CD14-positive monocyte (primary cell): ENCODE data around the gene ANTXR1. TPM values are rescaled to one million over a fixed set of nuclear protein-coding genes. Genes with fewer than 3 reads are reported as not detected.

Source experiments
- DNase-seq, 3 donors: peaks; one replicate each; pipeline ENCODE4 v3.0.0-alpha.2; 2011 to 2022
- H2AFZ ChIP-seq: 2 replicates; pipeline ENCODE4 v1.6.0; 2012; ENCODE audit warnings: mild to moderate bottlenecking, low read depth, low read length, inconsistent platforms; ENCODE audit not compliant: insufficient read depth, poor library complexity, severe bottlenecking
- H3K27ac ChIP-seq, 2 donors: 1 replicate in 1 of 2; 2 replicates in 1 of 2; pipeline ENCODE4 v1.5.1; 2012 to 2013; ENCODE audit warnings: low read length in 2 of 2, control low read depth in 1 of 2, inconsistent platforms in 1 of 2, low read depth in 1 of 2, mild to moderate bottlenecking in 1 of 2
- H3K27me3 ChIP-seq, 2 donors: one replicate each; pipeline versions ENCODE4 v1.6.0 to v1.6.1; 2011 to 2013; ENCODE audit warnings: low read length in 2 of 2; ENCODE audit not compliant: control insufficient read depth in 2 of 2, insufficient read depth in 2 of 2
- H3K36me3 ChIP-seq, 2 donors: replicated peaks in 1 of 2; 1 replicate in 1 of 2; 2 replicates in 1 of 2; pipeline versions ENCODE4 v1.5.1 to v1.6.1; 2012 to 2013; ENCODE audit warnings: low read length in 2 of 2, control low read depth in 1 of 2, inconsistent platforms in 1 of 2, mild to moderate bottlenecking in 1 of 2; ENCODE audit not compliant: insufficient read depth in 2 of 2, control insufficient read depth in 1 of 2
- H3K4me1 ChIP-seq, 2 donors: 1 replicate in 1 of 2; 2 replicates in 1 of 2; pipeline versions ENCODE4 v1.5.1 to v1.6.1; 2012 to 2013; ENCODE audit warnings: low read length in 2 of 2, control low read depth in 1 of 2, inconsistent platforms in 1 of 2, mild to moderate bottlenecking in 1 of 2, moderate library complexity in 1 of 2; ENCODE audit not compliant: insufficient read depth in 2 of 2, control insufficient read depth in 1 of 2
- H3K4me2 ChIP-seq: replicated peaks from 2 replicates; pipeline ENCODE3; 2012; ENCODE audit warnings: low read length, moderate library complexity, mild to moderate bottlenecking; ENCODE audit not compliant: poor library complexity, severe bottlenecking; ENCODE audit errors: extremely low read depth
- H3K4me3 ChIP-seq, 3 experiments: fragments of 200-600 bp in 1 of 3; sonication (generic) in 1 of 3; replicated peaks in 1 of 3; 1 replicate in 2 of 3; 2 replicates in 1 of 3; pipeline ENCODE4 v1.5.1; 2011 to 2013; ENCODE audit warnings: low read length in 3 of 3, mild to moderate bottlenecking in 3 of 3, control low read depth in 2 of 3, low read depth in 2 of 3, inconsistent platforms in 1 of 3, moderate library complexity in 1 of 3
- H3K79me2 ChIP-seq: 2 replicates; pipeline ENCODE4 v1.6.0; 2012; ENCODE audit warnings: mild to moderate bottlenecking, control low read depth, inconsistent platforms, low read length, moderate library complexity; ENCODE audit not compliant: insufficient read depth
- H3K9ac ChIP-seq: 2 replicates; pipeline ENCODE4 v1.6.0; 2017; ENCODE audit warnings: low read length, mild to moderate bottlenecking; ENCODE audit not compliant: insufficient read depth, poor library complexity, severe bottlenecking
- H3K9me3 ChIP-seq, 2 donors: replicated peaks in 1 of 2; 1 replicate in 1 of 2; 2 replicates in 1 of 2; pipeline versions ENCODE4 v1.5.1 to v1.6.1; 2012 to 2013; ENCODE audit warnings: low read length in 2 of 2, control low read depth in 1 of 2; ENCODE audit not compliant: control insufficient read depth in 1 of 2, insufficient read depth in 1 of 2
- H4K20me1 ChIP-seq: 2 replicates; pipeline ENCODE4 v1.6.0; 2012; ENCODE audit warnings: mild to moderate bottlenecking, low read length, control low read depth, moderate library complexity; ENCODE audit not compliant: insufficient read depth
- H3K27ac Mint-ChIP-seq, 7 donors: one replicate each; pipeline ENCODE4 v1.8.0; 2020; ENCODE audit warnings: mild to moderate bottlenecking in 7 of 7, mixed read lengths in 7 of 7, moderate library complexity in 6 of 7, inconsistent platforms in 2 of 7
- H3K27me3 Mint-ChIP-seq, 3 donors: one replicate each; pipeline ENCODE4 v1.8.0; 2021 to 2022; ENCODE audit warnings: low read depth in 3 of 3, mild to moderate bottlenecking in 3 of 3, mixed read lengths in 3 of 3, moderate library complexity in 3 of 3, inconsistent platforms in 1 of 3
- H3K36me3 Mint-ChIP-seq, 2 donors: one replicate each; pipeline ENCODE4 v1.8.0; 2020; ENCODE audit warnings: mixed read lengths in 2 of 2, inconsistent platforms in 1 of 2, mild to moderate bottlenecking in 1 of 2
- H3K4me1 Mint-ChIP-seq: one replicate; pipeline ENCODE4 v1.8.0; 2020; ENCODE audit warnings: mild to moderate bottlenecking, mixed read lengths
- H3K4me3 Mint-ChIP-seq, 2 donors: one replicate each; pipeline ENCODE4 v1.8.0; 2020; ENCODE audit warnings: mild to moderate bottlenecking in 2 of 2, mixed read lengths in 2 of 2, moderate library complexity in 1 of 2
- H3K9me3 Mint-ChIP-seq, 7 donors: one replicate each; pipeline ENCODE4 v1.8.0; 2020 to 2022; ENCODE audit warnings: mixed read lengths in 7 of 7, mild to moderate bottlenecking in 6 of 7, moderate library complexity in 6 of 7, inconsistent platforms in 2 of 7
- CTCF ChIP-seq: fragments of 200-600 bp; IDR thresholded peaks from one replicate; pipeline ENCODE4 v1.8.0; 2022; ENCODE audit warnings: antibody characterized with exemption, mild to moderate bottlenecking
- WGBS: methylation state at CpG from one replicate; pipeline ENCODE4 v1.1.5; 2013; ENCODE audit warnings: missing lambda C conversion rate; ENCODE audit not compliant: insufficient coverage; 5-methylcytosine and 5-hydroxymethylcytosine counted together
- intact Hi-C, 2 donors: fragments of 100-400 bp; cut with micrococcal nuclease; formaldehyde crosslinking; loops; one replicate each; pipeline versions ENCODE4 v1.15.0 to v1.15.1; 2023
- polyA plus RNA-seq, 3 donors: library from polyadenylated mRNA; depleted of rRNA in 1 of 3; unstranded in 2 of 3; stranded (reverse) in 1 of 3; fragments of 300-500 nt in 2 of 3; fragments of >200 nt in 1 of 3; fragmentation: Illumina TruSeq in 2 of 3; gene quantifications; 1 replicate in 2 of 3; 2 replicates in 1 of 3; pipeline ENCODE4 v1.2.3, GENCODE V29; 2012 to 2021

Gene ANTXR1
- polyA plus RNA-seq, 3 donors = not detected

- Histone ChIP-seq H3K27ac (no peak overlapping the region), H3K79me2 (no peaks in the 10 kb centered on the region), H3K4me2 (no peak overlapping the region), H2AFZ (no peak overlapping the region), H3K36me3 (no peaks in the 10 kb centered on the region), H3K9ac (no peak overlapping the region), H4K20me1 (no peaks in the 10 kb centered on the region), H3K27me3 (peaks cover 38 to 50% of the 10 kb centered on the region in 2 donors), H3K4me3 (no peak overlapping the region), H3K4me1 (peaks cover 18 to 22% of the 10 kb centered on the region in 2 donors), H3K9me3 (peaks cover 0 to 10% of the 10 kb centered on the region in 2 donors)
- H3K27me3 Mint-ChIP-seq = peaks cover 44 to 53% (median 47%) of the 10 kb centered on the region in 3 donors
- no peak for DNase-seq
- intact Hi-C loops = no loop called here
- H3K27ac Mint-ChIP-seq = no peak overlapping the region
- no peak for TF ChIP-seq CTCF
- peaks cover 0 to 11% (median 2%) of the 10 kb centered on the region in 7 donors for H3K9me3 Mint-ChIP-seq
- H3K4me3 Mint-ChIP-seq = peak overlapping the region in 1 of 2 donors; percentile 1
- WGBS = 74% methylated on average over 6 of the region's 8 CpGs
- peaks cover 23% of the 10 kb centered on the region for H3K4me1 Mint-ChIP-seq
- peaks cover 0 to 2% of the 10 kb centered on the region in 2 donors for H3K36me3 Mint-ChIP-seq
These were observed 2.4 kb upstream of the ANTXR1 start for GRCh38 chr2:69010437-69011194.

GRCh38 chr2:69011611-69012157, 1.3 kb upstream of the ANTXR1 start:
- Histone ChIP-seq H3K4me2 (no peak overlapping the region), H3K9me3 (peaks cover 0 to 10% of the 10 kb centered on the region in 2 donors), H3K79me2 (no peaks in the 10 kb centered on the region), H3K4me3 (no peak overlapping the region), H3K27ac (no peak overlapping the region), H3K36me3 (no peaks in the 10 kb centered on the region), H3K27me3 (peaks cover 43 to 60% of the 10 kb centered on the region in 2 donors), H3K4me1 (peaks cover 18 to 22% of the 10 kb centered on the region in 2 donors), H3K9ac (no peak overlapping the region), H4K20me1 (no peaks in the 10 kb centered on the region), H2AFZ (no peak overlapping the region)
- H3K4me1 Mint-ChIP-seq = peaks cover 23% of the 10 kb centered on the region
- no peak for TF ChIP-seq CTCF
- intact Hi-C loops = no loop called here
- no peak overlapping the region for H3K27ac Mint-ChIP-seq
- H3K36me3 Mint-ChIP-seq = peaks cover 0 to 2% of the 10 kb centered on the region in 2 donors
- DNase-seq = peak in 1 of 3 donors; percentile 5
- peak overlapping the region in 1 of 2 donors; percentile 67 for H3K4me3 Mint-ChIP-seq
- 90% methylated on average over 2 of the region's 4 CpGs for WGBS
- H3K9me3 Mint-ChIP-seq = peaks cover 0 to 11% (median 2%) of the 10 kb centered on the region in 7 donors
- H3K27me3 Mint-ChIP-seq = peaks cover 48 to 54% (median 50%) of the 10 kb centered on the region in 3 donors
